Skeletal muscle satellite cell (primary cell): Measurements from ENCODE around the gene CEP78.

Experiments
- H3K27me3 ChIP-seq: 2 replicates; pipeline ENCODE4 v1.7.0; 2013; ENCODE audit warnings: low read length; ENCODE audit not compliant: control insufficient read depth, insufficient read depth
- H3K36me3 ChIP-seq: 2 replicates; pipeline ENCODE4 v1.7.0; 2013; ENCODE audit warnings: mild to moderate bottlenecking, control low read depth, low read length; ENCODE audit not compliant: insufficient read depth
- H3K4me1 ChIP-seq: 2 replicates; pipeline ENCODE4 v1.7.0; 2013; ENCODE audit warnings: low read length; ENCODE audit not compliant: control insufficient read depth, insufficient read depth
- H3K4me2 ChIP-seq: 2 replicates; pipeline ENCODE4 v1.7.0; 2013; ENCODE audit warnings: mild to moderate bottlenecking, low read length
- H3K4me3 ChIP-seq: 2 replicates; pipeline ENCODE4 v1.7.0; 2013; ENCODE audit warnings: low read length
- H3K9ac ChIP-seq: 2 replicates; pipeline ENCODE4 v1.7.0; 2013; ENCODE audit warnings: mild to moderate bottlenecking, low read depth, low read length, moderate library complexity
- H3K9me3 ChIP-seq: replicated peaks from 2 replicates; pipeline ENCODE4 v1.7.0; 2013; ENCODE audit warnings: mild to moderate bottlenecking, control low read depth, low read length

CEP78 gene

GRCh38 chr9:78288214-78288892 is 52.5 kb downstream of the CEP78 start:
- no peaks in the 10 kb centered on the region for H3K9me3 ChIP-seq
- no peaks in the 10 kb centered on the region for H3K27me3 ChIP-seq
- H3K4me1 ChIP-seq = no peaks in the 10 kb centered on the region
- no peaks in the 10 kb centered on the region for H3K36me3 ChIP-seq
- H3K4me3 ChIP-seq = no peak overlapping the region
- H3K4me2 ChIP-seq = no peak overlapping the region
- H3K9ac ChIP-seq = no peak overlapping the region

GRCh38 chr9:78289474-78289873 is 53.6 kb downstream of the CEP78 start:
- Histone ChIP-seq H3K4me3 (no peak overlapping the region), H3K4me2 (no peak overlapping the region)

GRCh38 chr9:78291240-78291925 is 55.5 kb downstream of the CEP78 start:
- Histone ChIP-seq H3K27me3 (no peaks in the 10 kb centered on the region), H3K9me3 (no peaks in the 10 kb centered on the region), H3K4me2 (peak overlapping the region; percentile 39), H3K36me3 (no peaks in the 10 kb centered on the region), H3K9ac (no peak overlapping the region), H3K4me1 (peaks cover 8% of the 10 kb centered on the region), H3K4me3 (no peak overlapping the region)

More at GRCh38 chr9:78289474-78289873, 53.6 kb downstream of the CEP78 start:
- H3K27me3 ChIP-seq = no peaks in the 10 kb centered on the region
- H3K9ac ChIP-seq = no peak overlapping the region
- H3K36me3 ChIP-seq = no peaks in the 10 kb centered on the region
- H3K9me3 ChIP-seq = no peaks in the 10 kb centered on the region
- no peaks in the 10 kb centered on the region for H3K4me1 ChIP-seq

GRCh38 chr9:78292026-78292425 is 56.2 kb downstream of the CEP78 start:
- Histone ChIP-seq H3K27me3 (no peaks in the 10 kb centered on the region), H3K4me2 (peak overlapping the region; percentile 39), H3K9me3 (no peaks in the 10 kb centered on the region), H3K9ac (no peak overlapping the region), H3K4me3 (no peak overlapping the region), H3K4me1 (peaks cover 11% of the 10 kb centered on the region), H3K36me3 (no peaks in the 10 kb centered on the region)

GRCh38 chr9:78292716-78293497 is 57.0 kb downstream of the CEP78 start:
- H3K4me1 ChIP-seq = peaks cover 16% of the 10 kb centered on the region
- H3K4me2 ChIP-seq = no peak overlapping the region
- no peaks in the 10 kb centered on the region for H3K9me3 ChIP-seq
- no peaks in the 10 kb centered on the region for H3K27me3 ChIP-seq
- no peak overlapping the region for H3K9ac ChIP-seq
- H3K36me3 ChIP-seq = no peaks in the 10 kb centered on the region
- no peak overlapping the region for H3K4me3 ChIP-seq

GRCh38 chr9:78294290-78295176 is 58.7 kb downstream of the CEP78 start:
- Histone ChIP-seq H3K4me2 (no peak overlapping the region), H3K27me3 (no peaks in the 10 kb centered on the region), H3K4me1 (peaks cover 17% of the 10 kb centered on the region), H3K4me3 (no peak overlapping the region), H3K9ac (no peak overlapping the region), H3K9me3 (no peaks in the 10 kb centered on the region), H3K36me3 (no peaks in the 10 kb centered on the region)

- H3K9me3 ChIP-seq = no peaks in the 10 kb centered on the region
- no peak overlapping the region for H3K4me2 ChIP-seq
- H3K27me3 ChIP-seq = no peaks in the 10 kb centered on the region
- H3K36me3 ChIP-seq = no peaks in the 10 kb centered on the region
- peaks cover 17% of the 10 kb centered on the region for H3K4me1 ChIP-seq
- H3K9ac ChIP-seq = no peak overlapping the region
- H3K4me3 ChIP-seq = no peak overlapping the region
Observed at GRCh38 chr9:78295177-78295575, 59.3 kb downstream of the CEP78 start.

- Histone ChIP-seq H3K4me1 (peaks cover 17% of the 10 kb centered on the region), H3K36me3 (no peaks in the 10 kb centered on the region), H3K4me3 (peak overlapping the region; percentile 79), H3K9ac (peak overlapping the region; percentile 78), H3K4me2 (peak overlapping the region; percentile 87), H3K9me3 (no peaks in the 10 kb centered on the region), H3K27me3 (no peaks in the 10 kb centered on the region)
Observed at GRCh38 chr9:78295731-78296130, 59.9 kb downstream of the CEP78 start.

GRCh38 chr9:78296201-78296892 is 60.5 kb downstream of the CEP78 start:
- H3K4me3 ChIP-seq = peak overlapping the region; percentile 79
- H3K36me3 ChIP-seq = peaks cover under 1% of the 10 kb centered on the region
- no peaks in the 10 kb centered on the region for H3K27me3 ChIP-seq
- H3K4me1 ChIP-seq = peaks cover 17% of the 10 kb centered on the region
- H3K4me2 ChIP-seq = peak overlapping the region; percentile 87
- H3K9ac ChIP-seq = peak overlapping the region; percentile 78
- no peaks in the 10 kb centered on the region for H3K9me3 ChIP-seq

- no peaks in the 10 kb centered on the region for H3K9me3 ChIP-seq
- H3K27me3 ChIP-seq = no peaks in the 10 kb centered on the region
Observed at GRCh38 chr9:78296893-78297671, 61.2 kb downstream of the CEP78 start, which contains the start of gene PSAT1. Gene PSAT1, plus strand, starts transcription at chr9:78297125. Its CDS starts 86 bp downstream, at chr9:78297211.

More at GRCh38 chr9:78296893-78297671, 61.2 kb downstream of the CEP78 start, which contains the start of gene PSAT1:
- peaks cover 17% of the 10 kb centered on the region for H3K4me1 ChIP-seq
- H3K4me2 ChIP-seq = peak within 1 kb of the TSS; percentile 87
- peak within 1 kb of the TSS; percentile 78 for H3K9ac ChIP-seq
- H3K36me3 ChIP-seq = peaks cover 4% of the 10 kb centered on the region
- peak within 1 kb of the TSS; percentile 79 for H3K4me3 ChIP-seq
